HuH-7.5 (cell line): ENCODE results near the gene PTRHD1.

ENCODE experiments used
- DNase-seq: peaks from one replicate; pipeline ENCODE4 v3.0.0; 2011; ENCODE audit warnings: low spot score

The PTRHD1 gene

DNA sequence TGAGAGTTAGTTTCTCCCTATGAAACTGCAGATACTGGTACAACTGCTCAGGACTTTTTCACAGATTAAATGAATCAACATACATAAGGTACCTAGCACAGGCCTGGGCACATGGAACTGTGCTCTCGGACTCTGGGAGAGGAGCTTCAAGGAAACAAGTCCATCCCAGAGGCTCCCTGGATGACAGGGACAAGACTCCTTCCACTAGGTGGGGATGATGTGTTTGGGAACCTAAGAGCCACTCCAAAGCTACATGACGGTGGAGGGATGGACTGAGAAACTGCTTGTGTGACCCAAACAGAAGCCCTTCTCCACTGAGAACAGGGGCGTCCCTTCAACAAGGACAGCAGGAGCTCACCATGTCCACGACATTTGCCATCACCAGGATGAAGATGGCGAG lies 37.2 kb upstream of the PTRHD1 start:
- no peak for DNase-seq

GRCh38 chr2:24828238-24828996 lies 35.2 kb upstream of the PTRHD1 start:
- no peak for DNase-seq

GRCh38 chr2:24827321-24828237 lies 34.4 kb upstream of the PTRHD1 start:
- peak; percentile 87 for DNase-seq

GRCh38 chr2:24826773-24827145 lies 33.6 kb upstream of the PTRHD1 start:
- no peak for DNase-seq

GRCh38 chr2:24825883-24826772 lies 32.9 kb upstream of the PTRHD1 start:
- no peak for DNase-seq

DNA sequence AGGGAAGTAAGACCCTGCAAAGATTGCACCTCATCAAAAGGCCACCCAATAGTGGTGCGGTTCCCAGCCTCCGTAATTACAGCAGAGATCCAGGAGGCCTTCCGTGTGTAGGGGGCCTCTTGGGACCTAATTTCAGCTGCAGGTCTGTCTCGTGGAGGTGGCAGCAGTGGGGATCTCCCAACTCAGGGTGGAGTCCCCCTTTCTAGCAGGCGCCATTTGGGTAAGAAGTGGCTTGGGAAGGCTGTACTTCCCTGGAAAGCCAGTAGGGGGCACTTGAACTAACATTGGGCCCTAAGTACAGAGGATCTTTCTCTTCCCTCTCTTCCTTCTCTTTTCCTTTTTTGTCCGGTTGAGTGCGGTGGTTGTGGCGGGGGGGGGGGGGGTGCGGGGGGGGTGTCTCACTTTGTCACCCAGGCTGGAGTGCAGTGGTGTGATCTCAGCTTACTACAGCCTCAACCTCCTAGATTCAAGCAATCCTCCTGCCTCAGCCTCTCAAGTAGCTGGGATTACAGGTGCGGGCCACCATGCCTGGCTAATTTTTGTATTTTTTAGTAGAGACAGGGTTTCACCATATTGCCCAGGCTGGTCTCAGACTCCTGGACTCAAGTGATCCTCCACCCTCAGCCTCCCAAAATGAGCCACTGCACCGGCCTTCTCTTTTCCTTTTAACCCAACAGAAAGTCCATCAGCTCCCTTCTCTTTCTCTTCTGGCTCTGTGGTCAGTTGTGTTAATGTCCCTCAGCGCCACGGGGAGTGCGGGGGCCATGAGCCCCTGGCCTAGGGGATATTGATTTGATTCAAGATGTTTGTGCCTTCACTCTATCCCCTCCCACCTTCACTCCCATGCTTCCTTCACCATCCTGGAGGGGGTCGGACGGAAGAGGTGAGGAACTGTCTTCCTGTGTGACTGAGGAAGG lies 32.0 kb upstream of the PTRHD1 start:
- DNase-seq, result peak; percentile 18

GRCh38 chr2:24824071-24824588 lies 30.9 kb upstream of the PTRHD1 start:
- no peak for DNase-seq

- no peak for DNase-seq
Measured at GRCh38 chr2:24822049-24822706, 29.0 kb upstream of the PTRHD1 start.

- DNase-seq, result no peak
Measured at GRCh38 chr2:24821433-24821891, 28.3 kb upstream of the PTRHD1 start.

DNA sequence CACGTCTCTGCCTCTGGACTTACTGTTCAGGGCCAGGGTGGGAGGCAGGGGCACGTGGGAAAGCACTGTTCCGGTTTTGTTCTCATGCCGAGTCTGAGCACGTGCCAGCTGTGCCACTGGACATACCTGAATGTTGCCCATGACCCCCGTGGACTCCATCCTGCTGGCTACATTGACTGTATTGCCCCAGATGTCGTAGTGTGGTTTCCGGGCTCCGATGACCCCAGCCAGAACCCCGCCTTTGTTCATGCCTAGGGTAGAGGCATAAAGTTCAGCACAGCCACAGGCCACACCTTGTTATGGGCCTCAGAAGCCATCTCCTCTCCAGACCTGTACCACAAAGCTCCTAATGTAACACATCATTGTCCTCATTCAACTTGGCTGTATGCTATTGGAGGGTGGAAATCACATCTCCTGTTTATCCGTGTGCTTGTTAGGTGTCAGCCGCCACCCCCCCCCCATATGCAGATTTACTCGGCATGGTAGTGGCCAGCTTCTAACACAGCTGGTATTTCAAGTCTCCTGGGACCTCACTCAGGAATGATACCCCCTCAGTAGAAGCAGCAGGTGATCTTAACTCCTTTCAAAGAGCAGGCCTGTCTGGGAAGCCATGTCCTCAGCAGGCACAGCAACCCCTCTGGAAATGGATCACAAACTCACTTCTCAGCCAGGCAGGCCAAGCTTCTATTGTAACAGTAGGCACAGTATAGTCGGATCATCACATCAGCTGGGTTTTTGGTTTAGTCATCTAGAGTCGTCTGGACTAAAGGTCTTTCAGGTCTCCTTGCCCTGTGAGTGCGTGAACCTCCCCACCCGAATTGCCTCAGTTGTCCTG lies 27.6 kb upstream of the PTRHD1 start:
- no peak for DNase-seq

GRCh38 chr2:24820175-24820513 lies 27.0 kb upstream of the PTRHD1 start:
- no peak for DNase-seq

GRCh38 chr2:24819442-24820174 lies 26.4 kb upstream of the PTRHD1 start:
- no peak for DNase-seq

GRCh38 chr2:24818721-24819167 lies 25.6 kb upstream of the PTRHD1 start:
- no peak for DNase-seq

DNA sequence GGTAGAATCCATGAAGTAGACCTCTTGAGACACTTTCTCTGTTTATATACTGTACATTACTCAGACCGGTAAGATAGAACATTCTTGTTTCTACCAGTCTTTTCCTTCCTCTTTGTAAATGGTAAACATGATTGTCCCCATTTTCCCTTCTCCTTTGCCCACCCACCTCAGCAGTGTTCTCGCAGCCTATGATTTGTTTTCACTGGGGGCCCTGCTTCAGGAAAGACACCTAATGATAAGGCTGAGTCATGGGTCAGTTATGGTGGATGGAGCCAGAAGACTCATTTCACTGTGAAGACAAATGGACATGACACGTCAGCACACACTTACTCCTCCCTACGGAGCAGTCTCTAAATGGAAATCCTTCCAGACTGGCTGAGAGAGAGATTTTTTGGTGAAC lies 23.7 kb upstream of the PTRHD1 start:
- no peak for DNase-seq

- no peak for DNase-seq
Measured at GRCh38 chr2:24816404-24816803, 23.2 kb upstream of the PTRHD1 start.

DNA sequence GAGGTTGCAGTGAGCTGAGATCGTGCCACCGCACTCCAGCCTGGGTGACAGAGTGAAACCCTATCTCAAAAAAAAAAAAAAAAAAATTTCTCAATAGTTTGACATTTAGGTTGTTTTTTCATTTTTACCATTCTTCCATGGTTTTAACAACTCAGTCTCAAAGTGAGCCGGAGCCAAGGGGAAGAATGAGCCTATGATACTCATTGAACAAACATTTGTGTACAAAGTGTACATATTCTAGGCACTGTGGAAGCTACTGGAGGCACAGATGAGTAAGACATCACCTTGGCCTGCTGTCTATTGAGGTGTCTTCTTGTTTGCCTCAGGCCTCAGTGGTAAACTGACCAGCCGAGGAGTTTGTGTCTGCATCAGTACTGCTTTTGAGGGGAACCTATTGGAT lies 22.0 kb upstream of the PTRHD1 start:
- no peak for DNase-seq

GRCh38 chr2:24814516-24814915 lies 21.3 kb upstream of the PTRHD1 start:
- DNase-seq, result no peak

- no peak for DNase-seq
Measured at GRCh38 chr2:24813691-24814137, 20.5 kb upstream of the PTRHD1 start.
